ENCODE data around the gene CAPN1. TPM values are rescaled to one million over a fixed set of nuclear protein-coding genes. Genes with fewer than 3 reads are reported as not detected.

Gene CAPN1
- total RNA-seq, 4 donors from 2014 or later: 86.4 to 112 (median 95.7) TPM

DNA sequence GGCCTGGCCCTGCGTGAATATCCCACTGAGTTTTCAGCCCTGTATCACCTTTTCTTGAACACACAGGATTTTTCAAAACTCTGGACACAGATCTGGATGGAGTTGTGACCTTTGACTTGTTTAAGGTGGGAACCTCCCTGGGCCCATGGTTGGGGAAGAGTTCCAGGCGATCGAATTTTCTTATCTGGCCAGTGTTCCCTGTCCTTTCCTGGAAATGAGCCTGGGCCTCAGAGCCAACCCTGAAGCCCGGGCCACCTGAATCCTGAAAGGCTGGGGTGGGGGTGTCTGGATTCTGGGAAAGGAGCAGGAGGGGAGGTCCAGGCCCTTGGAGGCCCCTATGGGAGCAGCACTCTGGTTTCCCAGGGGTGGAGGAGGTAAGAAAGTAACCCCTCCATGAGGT lies 29.0 kb downstream of the CAPN1 start:
- TF ChIP-seq, protein P1, sequence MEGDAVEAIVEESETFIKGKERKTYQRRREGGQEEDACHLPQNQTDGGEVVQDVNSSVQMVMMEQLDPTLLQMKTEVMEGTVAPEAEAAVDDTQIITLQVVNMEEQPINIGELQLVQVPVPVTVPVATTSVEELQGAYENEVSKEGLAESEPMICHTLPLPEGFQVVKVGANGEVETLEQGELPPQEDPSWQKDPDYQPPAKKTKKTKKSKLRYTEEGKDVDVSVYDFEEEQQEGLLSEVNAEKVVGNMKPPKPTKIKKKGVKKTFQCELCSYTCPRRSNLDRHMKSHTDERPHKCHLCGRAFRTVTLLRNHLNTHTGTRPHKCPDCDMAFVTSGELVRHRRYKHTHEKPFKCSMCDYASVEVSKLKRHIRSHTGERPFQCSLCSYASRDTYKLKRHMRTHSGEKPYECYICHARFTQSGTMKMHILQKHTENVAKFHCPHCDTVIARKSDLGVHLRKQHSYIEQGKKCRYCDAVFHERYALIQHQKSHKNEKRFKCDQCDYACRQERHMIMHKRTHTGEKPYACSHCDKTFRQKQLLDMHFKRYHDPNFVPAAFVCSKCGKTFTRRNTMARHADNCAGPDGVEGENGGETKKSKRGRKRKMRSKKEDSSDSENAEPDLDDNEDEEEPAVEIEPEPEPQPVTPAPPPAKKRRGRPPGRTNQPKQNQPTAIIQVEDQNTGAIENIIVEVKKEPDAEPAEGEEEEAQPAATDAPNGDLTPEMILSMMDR (IDR thresholded peaks at IDR 0.05; ENCODE audit: low read depth): no peak

DNA sequence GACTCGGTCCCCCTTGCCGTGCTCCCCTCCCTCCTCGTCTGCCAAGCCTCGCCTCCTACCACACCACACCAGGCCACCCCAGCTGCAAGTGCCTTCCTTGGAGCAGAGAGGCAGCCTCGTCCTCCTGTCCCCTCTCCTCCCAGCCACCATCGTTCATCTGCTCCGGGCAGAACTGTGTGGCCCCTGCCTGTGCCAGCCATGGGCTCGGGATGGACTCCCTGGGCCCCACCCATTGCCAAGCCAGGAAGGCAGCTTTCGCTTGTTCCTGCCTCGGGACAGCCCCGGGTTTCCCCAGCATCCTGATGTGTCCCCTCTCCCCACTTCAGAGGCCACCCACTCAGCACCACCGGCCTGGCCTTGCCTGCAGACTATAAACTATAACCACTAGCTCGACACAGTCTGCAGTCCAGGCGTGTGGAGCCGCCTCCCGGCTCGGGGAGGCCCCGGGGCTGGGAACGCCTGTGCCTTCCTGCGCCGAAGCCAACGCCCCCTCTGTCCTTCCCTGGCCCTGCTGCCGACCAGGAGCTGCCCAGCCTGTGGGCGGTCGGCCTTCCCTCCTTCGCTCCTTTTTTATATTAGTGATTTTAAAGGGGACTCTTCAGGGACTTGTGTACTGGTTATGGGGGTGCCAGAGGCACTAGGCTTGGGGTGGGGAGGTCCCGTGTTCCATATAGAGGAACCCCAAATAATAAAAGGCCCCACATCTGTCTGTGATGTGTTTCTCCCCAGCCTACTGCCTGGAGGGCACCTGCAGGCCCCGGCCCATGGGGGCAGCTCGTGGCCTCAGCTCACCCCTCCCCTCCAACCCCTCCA lies 29.8 kb downstream of the CAPN1 start:
- TF ChIP-seq, protein P1 (IDR thresholded peaks at IDR 0.05; ENCODE audit: low read depth): no peak

DNA sequence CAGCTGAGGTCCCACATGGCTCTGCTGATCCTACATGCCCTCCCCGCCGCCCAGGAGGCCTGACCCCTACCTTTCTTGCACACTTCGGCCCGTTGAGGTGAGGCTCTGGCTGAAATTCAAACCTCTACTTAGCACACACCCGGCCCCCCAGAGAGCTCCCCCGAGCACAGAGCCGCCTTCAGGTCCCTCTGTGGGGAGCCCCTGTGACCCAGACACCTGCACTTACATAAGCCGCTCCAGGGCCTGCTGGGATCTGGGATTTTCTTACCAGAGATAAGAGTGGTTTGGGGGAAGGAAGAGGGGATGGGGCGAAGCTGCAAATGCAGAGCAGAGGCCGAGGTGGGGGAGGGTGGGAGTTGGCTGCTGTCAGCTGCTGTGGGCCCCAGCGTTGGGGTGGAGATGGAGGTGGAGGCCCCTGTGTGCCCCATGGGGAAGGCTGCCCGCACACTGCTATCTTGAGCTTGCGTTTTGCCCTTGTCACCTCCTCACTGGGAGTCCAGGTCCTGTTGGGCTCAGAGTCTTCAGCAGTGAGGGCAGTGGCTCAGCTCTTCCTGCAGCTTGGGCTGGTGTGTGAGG lies 30.6 kb downstream of the CAPN1 start:
- TF ChIP-seq, protein P1 (IDR thresholded peaks at IDR 0.05; ENCODE audit: low read depth): no peak

DNA sequence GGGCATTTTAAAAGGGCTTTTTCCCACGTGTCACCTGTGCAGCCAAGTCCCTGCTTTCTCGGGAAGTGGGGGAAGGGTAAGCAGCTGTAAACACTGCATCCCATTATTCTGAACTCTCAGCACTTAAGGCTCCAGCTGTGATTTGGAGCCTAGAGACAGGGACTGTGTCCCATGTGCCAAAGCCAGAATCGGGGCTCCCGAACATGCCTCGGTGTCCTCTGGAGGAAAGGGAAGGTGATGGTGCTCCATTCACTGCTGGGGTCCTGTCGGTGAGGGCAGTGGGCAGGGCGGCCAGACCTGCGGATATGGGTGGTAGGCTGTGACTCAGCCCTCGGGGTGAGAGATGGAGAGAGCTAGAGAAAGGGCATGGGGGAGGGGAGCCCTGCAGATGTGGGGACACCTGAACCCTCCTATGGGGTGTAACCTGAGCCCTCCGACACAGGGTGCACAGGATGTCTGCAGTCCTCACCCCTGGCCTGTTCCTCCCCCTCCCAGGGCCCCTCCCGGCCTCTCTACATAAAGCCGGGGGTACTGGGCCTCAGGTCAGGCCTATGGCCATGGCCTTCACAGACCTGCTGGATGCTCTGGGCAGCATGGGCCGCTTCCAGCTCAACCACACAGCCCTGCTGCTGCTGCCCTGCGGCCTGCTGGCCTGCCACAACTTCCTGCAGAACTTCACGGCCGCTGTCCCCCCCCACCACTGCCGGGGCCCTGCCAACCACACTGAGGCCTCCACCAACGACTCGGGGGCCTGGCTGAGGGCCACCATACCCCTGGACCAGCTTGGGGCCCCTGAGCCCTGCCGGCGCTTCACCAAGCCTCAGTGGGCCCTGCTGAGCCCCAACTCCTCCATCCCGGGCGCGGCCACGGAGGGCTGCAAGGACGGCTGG lies 31.8 kb downstream of the CAPN1 start:
- TF ChIP-seq, protein P1 (IDR thresholded peaks at IDR 0.05; ENCODE audit: low read depth): no peak

DNA sequence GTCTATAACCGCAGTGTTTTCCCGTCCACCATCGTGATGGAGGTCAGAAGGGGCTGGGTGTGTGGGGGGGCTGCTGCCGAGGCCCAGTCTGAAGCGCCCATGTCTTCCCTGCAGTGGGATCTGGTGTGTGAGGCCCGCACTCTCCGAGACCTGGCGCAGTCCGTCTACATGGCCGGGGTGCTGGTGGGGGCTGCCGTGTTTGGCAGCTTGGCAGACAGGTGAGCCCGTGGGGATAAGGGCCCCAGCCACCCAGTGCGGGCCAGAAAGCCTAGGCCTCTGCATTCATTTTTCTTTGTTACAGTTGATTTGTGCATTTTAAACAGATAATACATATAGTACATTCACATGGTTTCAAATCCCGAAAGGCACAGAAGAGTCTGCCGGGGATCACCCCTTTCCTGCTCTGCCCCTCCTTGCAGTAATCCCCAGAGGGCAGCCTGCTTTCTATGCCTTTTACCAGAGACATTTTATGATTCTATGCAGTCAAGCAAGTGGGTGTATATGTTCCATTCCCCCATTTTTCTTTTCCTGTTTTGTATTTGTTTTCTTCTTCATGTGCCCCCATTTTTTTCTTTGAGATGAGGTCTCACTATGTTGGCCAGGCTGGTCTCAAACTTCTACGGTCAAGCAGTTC lies 32.6 kb downstream of the CAPN1 start:
- TF ChIP-seq, protein P1 (IDR thresholded peaks at IDR 0.05; ENCODE audit: low read depth): no peak

DNA sequence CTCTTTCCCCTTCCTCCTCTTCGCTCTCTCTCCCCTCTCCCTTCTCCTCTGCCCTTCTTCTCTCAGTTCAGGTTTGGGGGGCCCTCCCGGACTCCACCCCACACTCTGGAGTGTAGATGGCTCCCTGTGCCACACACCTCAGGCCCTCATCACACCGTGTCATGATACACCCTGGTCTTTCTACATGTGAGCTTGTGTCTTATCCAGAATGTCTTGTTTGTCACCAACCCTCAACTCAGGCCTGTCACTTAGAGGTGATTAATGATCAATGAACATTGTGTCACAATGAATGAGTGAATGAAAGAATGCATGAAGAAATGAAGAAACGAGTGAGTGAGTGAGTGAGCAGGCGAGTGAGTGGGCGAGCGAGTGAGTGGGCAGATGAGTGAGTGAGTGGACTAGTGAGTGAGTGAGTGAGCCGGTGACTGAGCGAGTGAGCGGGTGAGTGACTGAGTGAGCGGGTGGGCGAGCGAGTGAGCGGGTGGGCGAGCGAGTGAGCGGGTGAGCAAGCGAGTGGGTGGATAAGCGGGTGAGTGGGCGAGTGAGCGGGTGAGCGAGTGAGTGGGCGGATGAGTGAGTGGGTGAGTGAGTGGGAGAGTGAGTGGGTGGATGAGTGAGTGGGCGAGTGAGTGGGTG lies 33.8 kb downstream of the CAPN1 start:
- TF ChIP-seq, protein P1 (IDR thresholded peaks at IDR 0.05; ENCODE audit: low read depth): no peak
